KG1 (cell line): ENCODE measurements around the gene HDAC11.

Source experiments
- DNase-seq: peaks from one replicate; lab custom pipeline; 2025; lab: John Stamatoyannopoulos, UW

The HDAC11 gene

DNA sequence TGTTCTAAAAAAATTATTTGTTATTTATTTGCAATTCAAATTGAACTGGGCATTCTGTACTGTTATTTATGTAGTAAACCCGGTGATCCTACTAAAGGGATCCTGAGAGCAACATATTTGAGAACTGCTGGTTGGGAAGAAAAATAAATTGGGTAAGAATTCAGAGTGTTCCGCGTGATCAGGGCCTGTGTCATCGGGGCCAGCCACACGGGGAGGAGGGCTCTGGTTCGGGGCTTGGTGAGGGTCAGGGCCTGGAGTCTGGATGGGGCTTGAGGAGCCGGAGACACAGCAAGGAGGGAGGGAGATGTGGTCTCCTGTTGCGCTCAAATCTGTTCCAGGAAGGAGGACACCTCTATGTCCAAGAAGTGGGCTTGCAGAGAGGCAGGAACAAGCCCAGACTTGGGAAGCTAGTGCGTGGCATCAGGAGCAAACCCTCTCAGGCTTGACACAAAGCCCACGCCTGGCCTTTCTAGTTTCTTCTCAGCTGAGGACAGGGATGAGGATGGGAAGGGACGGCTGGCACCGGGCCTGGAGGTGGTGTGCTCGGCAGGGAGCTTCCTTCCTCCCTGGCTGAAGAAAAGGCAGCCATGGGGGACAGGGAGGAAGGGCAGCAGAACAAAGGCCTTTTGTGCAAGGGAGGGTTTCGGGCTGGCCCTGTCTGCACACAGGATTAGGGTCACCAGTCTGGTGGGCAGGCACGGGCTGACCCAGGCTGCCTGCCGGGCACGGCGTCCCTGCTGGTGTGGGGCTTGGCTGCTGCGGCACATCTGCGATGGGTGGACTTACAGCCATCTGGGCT is 45.9 kb downstream of the HDAC11 start:
- DNase-seq = no peak

DNA sequence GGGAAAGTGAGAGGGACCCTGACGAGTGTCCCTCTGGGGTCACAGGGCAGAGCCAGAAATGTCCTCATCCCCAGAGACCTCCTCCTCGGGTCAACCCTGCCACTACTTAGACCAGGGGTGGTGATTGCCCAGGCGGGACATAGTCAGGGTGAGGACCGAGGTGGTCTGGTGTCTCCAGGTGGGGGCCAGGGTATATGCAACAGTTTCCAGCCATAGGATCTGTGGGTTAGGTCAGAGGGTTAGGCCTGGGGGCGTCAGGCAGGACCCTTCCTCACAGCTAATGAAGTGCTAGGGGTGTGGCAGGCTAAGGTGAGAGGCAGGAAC is 46.5 kb downstream of the HDAC11 start:
- no peak for DNase-seq

DNA sequence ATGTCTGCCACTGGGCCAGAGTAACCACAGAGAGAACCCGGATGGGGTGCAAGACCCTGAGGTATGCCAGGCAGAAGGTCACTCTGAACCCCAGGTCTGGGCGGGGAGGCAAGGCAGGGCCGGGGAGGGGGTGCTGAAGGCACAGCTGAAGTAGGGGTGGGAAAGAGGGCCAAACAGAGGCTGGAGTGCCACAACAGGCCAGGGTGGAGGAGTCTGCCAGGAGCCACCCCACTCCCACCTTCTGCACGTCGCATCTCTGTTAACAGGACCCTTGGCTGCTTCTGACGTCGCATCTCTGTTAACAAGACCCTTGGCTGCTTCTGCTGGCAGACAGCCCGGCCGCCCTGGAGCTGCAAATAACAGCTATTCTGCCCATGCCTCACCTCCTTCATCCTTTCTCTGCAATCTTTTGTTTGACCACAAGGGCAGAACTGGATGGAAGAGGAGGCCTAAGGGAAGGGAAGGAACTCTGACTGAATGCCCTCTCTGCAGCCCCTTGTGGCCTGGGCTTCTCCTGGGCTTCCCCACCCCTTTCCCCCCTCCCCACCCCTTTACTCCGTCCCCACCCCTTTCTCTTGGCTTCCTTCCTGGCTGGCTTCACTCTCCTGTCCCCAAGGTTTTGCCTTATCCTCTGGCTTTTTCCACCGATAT is 48.2 kb downstream of the HDAC11 start:
- DNase-seq = no peak

DNA sequence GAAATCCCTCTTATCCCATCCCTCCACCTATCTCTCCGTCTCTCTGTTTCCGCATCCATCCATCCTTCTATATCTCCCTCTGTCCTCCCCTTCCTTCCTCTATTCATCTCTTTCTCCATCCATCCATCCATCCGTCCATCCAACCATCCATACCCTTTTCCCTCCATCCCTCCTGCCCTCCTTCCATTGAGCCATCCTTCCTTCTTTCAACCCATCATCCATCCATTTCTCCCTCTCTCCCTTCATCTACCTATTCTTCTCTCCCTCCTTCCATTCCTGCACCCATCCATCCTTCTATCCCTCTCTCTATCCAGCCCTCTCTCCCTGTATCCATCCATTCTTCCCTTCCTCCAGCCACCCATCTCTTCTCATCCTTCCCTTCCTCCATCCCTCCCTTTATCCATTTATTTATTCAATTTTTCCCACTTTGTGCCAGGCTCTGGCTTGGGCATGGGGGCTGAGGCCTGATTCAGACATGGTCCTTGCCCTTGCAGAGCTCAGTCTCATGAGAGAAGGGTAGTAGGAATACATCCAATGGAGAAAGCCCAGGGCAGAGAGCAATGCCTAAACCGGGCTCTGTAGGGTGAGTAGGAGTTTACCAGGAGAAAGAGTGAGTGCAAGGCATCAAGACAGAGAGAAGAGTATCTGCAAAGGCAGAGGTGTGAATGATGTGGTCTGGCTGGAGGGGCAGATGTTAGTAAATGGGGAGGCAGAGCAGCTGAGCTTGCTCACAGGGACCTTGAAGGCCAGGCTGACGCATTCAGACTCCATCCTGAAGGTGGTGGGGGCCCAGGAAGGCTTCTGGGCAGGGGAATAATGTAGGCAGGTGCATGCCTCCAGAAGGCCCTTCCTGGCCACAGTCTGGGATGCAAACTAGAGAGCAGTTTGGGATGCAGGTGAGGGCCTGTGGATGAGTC is 49.3 kb downstream of the HDAC11 start:
- no peak for DNase-seq

DNA sequence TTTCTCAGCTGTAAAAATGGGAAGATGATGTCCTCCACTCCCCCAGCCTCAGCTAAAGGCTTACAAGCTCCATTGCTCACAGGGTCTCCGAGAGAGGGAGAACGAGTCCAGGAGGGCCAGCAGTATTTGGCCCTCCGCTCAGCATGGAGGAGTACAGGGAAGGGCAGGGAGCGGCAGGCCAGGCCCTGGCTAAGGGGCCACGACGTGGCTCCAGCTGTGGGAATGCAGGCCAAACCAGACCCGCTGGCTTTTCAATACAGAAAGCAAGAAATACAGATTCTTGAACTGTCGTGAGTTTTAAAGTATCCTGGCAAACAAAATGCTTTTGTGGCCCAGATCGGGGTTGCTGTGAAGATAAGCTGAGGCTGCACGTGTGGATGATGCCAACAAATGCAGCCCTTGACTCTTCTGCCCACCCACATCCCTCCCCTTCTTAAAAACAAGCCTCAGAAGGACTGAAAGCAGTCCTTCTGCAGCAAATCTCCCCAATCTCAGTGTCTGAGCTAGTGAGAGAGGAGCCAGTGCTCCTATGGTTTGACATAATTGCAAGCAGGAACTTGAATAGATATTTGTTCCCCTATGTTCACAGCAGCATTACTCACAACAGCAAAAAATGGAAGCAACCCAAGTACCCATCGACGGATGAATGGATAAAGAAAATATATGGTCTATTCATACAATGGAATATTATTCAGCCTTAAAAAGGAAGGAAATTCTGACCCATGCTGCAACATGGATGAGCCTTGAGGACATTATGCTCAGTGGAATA is 50.3 kb downstream of the HDAC11 start:
- no peak for DNase-seq

DNA sequence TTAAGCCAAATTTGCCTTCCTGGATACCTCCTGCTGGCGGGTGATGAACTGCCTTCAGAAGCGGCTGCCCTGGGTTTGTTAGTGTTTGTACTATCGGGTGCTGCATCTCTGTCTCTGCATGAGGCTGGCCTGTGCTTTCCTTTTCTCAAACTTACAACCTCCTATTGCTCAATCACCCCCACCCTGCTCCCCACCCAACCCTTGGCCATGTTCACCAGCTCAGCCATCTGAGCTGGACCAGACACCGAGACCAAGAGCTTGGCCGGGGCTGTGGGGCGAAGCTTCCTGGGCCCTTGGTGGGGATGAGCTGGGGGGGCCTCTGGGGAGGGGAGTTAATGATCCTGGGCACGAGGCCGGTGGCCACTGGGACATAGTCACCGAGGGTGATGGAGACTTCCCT is 52.0 kb downstream of the HDAC11 start:
- DNase-seq = no peak

DNA sequence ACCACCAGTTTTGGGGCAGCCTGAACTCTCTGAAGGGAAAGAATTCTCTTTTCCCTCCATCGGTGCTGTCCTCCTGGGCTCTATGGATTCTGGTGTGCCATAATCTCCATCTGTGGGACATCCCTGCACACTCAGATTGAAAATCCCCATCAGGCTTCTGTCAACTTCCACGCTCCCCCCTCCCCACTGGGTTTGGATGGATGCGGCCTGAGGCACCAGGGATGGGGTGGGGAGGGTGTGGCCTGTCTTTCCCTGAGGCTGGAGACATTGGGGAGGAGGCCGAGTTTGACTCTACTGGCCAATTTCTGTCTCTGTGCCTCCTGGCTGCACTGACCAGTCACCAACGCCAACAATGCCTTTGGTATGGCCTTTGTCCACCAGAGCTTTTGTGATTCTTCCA is 52.5 kb downstream of the HDAC11 start:
- DNase-seq = no peak

DNA sequence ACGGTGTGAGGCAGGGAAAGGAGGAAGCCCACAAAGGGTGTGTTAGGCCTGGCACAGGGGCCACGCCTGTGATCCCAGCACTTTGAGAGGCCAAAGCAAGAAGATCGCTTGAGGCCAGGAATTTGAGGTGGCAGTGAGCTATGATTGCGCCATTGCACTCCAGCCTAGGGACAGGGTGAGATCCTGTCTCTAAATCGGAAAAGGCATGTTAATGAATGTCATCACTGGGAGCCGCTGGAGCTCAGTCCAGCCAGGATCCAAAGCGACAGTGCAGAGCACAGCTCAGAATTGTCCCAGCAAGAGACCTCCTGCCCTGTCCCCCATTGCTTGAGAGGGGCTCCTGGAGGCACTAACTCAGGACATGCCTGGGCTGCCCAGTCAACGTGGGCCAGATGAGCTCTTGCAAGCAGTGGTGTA is 53.8 kb downstream of the HDAC11 start:
- no peak for DNase-seq

DNA sequence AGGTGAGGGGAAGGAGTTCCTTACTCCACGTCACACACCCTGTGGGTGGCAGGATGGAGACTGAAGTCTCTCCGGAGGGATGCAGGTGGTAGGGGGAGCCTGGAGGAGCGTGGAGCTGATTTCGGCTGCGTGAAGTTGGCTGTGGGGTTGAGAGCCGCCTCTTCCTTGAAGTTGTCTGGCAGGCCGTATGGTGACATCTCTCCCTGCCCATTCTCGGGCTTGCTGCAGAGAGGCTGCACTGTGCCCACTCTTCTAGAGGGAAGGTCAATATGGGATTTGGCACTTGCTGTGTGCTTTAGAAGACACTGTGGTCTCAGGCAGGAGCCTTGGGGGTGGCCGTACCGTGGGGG is 55.4 kb downstream of the HDAC11 start:
- DNase-seq = no peak

DNA sequence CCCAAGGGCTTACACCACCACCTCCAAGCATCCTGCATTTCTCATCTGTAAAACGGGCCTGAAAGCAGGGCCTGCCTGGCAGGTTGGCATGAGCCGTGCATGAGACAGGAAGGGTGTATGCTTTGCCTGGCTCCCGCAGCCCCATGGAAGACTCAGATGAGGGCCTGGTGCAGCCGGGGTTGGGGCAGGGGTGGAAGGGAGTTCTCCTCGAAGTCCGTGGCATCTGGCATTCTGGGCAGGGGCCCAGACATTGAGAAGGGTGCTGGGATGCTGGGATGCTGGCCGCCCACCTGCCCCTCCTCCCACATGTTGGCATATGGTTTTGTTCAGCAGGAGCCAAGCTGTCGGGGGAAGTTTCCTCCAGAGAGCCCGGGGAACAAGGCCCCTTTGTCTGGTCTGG is 55.8 kb downstream of the HDAC11 start:
- no peak for DNase-seq

DNA sequence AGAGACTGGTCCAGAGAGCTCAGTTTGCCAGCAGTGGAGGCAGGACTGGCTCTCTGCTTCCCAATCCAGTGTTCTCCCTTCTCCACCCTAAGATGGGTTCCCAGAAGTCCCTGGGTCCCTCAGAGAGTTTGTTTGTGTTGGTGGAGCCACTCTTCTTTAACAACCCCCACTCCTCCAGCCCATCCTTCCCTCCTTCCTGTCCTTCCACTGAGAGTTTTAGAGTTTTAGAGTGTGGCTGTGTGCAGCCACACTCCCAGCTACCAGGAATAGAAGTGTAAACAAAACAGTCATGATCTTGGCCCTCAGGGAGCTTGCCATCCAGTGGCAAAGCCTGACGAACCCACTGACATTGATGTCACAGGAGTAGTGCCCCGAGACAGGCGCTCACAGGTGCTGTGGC is 56.3 kb downstream of the HDAC11 start:
- no peak for DNase-seq

DNA sequence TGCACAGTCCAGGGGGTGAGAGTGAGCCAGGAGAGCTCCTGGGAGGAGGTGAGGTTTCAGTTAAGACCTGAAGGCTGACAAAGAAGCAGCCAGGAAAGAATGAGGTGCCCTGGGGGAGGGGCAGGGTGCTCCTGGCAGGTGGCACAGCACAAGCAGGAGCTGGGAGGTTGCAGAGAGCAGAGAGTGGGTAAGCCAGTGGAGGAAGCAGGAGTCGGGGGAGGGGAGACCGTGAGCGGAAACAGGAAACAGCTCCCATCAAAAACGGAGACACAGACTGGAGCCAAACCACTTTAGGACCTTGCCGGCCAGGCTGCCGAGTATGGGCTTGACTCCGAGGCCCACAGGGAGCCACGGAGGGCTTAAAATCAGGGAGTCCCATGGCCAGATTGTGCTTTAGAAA is 56.7 kb downstream of the HDAC11 start:
- DNase-seq = no peak

DNA sequence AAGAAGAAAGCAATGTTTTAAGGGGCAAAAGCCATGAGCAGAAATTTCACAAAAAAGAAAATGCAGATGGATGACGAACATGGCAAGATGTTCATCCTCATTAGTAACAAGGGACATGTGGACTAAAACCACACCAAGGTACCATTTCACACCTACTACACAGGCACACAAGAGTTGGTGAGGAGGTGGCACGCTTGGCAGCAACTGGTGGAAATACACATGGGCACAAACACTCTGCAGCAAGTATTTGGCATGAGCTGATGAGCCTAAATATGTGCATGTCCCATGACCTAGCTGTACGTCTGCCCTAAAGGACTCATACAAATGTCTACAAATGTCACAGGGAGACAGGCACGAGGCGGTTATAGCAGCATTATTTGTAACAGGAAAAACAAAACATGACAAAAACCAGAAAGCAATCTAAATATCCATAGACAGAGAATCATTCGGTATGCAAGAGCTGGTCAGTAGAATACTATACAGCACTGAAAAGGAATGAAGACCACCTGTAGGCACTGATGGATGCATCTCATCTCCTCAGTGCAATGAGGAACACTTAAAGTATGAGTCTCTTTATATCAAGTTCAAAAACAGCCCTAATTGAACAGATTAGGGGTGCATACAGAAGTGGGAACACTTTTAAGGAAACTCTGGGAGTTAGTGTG is 57.3 kb downstream of the HDAC11 start:
- DNase-seq = no peak

DNA sequence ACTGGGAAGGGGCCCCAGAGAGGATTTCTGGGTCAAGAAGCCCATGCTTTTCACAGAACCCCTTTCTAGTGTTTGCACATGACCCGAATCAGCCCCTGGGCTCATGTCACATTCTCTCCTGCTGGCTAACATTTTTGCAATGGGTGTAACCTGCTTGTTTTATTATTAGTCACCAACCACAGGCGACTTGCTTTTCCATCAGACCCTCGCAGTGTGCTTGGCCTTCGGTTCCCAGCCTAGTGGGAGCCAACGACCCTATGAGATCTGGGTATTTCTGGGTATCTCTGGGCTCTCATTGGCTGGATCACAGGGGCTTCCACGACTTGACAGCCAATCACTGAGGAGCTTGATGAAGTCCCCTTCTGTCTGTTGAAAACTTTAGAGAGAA is 57.8 kb downstream of the HDAC11 start:
- DNase-seq = no peak

DNA sequence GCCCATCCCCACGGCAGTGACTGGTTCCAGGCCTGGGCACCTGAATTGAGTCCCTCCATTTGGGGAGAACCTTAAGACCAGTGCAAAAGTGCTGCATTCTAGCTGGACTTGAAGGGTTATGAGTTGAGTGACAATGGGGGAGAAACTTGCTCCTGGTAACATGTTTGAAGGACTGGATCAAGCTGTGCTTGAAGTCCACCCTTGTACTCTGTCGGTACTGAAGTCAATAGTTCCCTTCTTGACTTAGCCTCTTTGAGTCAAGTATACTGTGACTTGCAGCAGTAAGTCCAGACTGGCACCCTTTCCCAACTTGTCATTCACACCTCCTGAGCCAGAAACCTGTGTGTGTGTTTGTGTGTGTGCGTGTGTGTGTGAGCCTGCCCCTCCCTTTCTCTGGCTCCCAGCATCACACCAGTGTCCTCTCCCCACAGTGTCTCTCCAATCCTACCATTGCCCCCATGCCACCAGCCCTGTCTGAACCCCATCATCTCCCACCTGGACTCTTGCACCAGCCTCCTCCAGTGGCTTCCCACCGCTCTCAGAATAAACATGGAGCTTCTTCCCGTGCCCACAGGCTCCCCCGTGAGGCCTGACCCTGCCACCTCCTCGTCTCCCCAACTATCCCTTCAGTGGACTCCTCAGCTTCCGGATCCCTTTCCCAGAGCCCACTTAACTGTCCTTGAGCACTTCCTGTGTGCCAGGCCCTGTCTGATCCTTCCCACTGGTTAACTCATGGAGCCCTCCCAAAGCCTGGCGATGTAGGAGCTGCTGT is 58.6 kb downstream of the HDAC11 start:
- DNase-seq = no peak

DNA sequence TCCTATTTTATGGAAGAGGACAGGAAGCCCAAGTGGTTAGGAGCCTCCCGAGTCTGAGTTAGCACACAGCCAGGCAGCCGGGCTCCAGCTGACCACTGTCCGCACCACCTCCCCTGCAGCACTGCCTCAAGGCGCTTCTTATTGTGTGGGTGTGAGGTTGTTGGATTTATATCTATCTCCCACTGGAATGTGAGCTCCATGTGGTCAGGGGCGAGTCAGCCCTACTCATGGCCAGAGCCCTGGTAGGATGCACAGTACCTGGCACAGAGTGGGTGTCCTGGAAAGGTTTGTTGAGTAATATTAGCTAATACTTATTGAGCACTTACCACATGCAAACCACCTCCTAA is 59.2 kb downstream of the HDAC11 start:
- DNase-seq = no peak

DNA sequence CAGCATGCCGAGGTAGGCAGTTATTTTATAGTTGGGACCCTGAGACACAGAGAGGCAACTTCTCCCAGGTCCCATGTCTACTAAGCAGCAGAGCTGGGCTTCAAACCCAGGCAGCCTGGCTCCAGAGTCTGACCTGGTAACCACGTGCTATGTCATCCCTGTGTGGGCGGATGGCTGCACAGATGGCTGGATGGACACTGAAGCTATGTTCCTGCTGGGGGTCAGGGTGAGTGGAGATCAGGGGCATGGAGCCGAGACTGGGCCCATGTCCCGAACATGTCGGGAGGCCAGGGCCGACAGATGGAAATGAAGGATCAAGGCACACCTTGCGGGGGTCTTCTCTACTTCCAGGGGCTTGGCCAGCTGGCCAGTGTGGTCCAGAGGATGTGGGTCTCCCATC is 59.6 kb downstream of the HDAC11 start:
- DNase-seq = no peak

DNA sequence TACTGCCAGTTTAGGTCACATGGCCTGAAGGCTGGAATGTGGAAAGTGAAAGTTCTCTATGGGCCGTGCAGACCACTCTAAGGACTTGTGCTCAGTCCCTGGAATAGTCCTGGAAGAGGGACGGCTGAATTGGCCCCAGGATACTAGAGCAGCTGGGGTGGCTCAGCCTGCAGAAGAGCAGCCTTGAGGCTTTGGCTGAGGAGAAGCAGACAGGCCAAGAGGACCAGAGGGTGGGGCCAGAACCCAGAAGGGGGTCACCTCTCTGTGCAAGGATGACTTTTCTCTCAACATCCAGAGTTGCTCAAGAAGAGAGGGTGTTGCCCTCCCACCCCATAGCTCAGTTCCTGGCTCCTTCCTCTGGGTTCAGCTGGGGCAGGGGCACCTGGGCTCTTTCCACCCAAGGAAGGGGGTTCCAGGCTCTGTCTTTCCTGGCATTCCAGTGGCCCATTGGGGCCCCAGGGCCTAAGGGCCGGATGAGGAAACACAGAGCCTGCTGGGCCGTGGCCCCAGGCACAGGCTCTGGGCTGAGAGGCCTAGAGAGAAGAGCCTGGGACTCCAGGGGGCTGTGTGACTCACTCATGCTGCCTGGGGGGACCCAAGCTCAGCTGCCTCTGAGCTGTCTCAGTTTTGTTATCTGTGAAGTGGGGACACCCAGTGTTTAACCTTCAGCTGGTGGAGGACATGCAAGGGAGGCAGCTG is 60.3 kb downstream of the HDAC11 start:
- no peak for DNase-seq

DNA sequence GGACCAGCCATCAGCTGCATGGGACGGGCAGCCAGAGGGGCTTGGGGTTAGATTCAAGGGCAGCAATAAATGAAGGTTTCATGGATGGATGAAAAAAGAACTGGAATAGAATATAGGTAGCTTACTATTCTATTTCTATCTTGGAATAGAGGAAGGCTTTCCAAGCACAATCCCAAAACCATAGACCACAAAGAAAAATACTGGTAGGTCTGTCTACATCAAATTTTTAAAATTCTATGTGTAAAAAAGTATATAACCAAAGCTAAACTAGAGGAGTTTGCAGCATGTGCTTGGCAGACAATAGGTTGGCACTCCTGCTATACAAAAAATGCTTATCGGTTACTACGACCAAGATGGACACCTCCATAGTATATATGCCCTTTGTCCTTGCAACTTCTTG is 61.6 kb downstream of the HDAC11 start:
- DNase-seq = no peak

DNA sequence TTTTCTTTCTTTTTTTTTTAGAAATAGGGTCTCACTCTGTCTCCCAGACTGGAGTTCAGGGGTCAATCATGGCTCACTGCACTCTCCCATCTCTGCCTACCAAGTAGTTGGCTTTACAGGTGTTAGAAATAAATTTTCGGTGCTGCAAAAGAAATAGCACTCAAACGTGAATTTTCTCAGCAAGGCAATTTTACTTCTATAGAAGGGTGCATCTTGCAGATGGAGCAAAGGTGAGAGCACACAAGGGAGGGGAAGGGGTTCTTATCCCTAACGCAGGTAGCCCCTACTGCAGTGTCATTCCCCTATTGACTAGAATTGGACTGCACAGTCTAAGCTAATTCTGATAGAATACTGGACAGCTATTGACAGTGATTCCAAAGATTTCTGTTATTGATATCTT is 62.0 kb downstream of the HDAC11 start:
- no peak for DNase-seq

DNA sequence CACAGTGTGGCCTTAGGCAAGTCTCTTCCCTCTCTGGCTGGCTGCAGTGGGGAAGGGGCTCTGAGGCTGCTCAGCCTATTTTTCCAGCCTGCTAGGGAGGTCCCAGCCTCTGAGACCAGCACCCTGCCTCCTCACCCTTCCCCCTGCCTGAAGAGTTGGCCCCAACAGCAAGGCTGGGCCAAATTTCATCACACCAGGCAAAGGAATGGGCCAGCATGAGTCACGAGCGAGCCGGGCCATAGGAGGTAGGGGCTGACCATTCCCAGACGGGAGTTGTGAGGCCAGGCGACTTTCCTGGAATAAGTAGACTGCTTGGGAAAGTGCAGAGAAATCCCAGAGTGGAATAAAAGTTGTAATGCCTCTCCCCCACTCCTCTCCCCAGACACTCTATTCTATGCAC is 63.1 kb downstream of the HDAC11 start:
- no peak for DNase-seq
